GM19351 (cell line): Measurements from ENCODE around the gene ZBTB20.
A peak's percentile ranks its signal among the peaks of the same experiment; 100 is the strongest.

Source experiments
- ATAC-seq: cut with Tn5 transposase; IDR thresholded peaks from one replicate; pipeline ENCODE4 v1.9.1; 2021; ENCODE audit warnings: mild to moderate bottlenecking, moderate library complexity; ENCODE audit not compliant: unreplicated experiment

ZBTB20 gene

DNA sequence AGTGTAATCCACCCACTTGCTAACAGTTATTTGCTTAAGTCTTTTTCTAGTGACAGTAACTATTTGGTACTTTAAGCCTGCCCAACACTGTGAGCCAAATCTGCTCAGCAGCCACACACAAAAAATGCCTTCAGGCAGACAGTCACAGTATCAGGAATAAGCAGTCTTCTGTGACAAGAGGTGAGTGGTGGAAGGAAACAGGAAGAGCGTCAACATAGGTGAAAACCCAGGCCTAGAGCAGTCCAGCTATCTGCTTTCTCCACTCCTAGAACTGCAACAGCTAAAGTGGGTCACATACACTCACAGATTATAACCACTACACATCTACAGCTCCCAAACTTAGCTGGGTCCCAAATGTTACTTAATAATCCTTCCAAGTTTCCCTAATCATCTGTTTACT lies 213.7 kb downstream of the ZBTB20 start:
- no peak for ATAC-seq

DNA sequence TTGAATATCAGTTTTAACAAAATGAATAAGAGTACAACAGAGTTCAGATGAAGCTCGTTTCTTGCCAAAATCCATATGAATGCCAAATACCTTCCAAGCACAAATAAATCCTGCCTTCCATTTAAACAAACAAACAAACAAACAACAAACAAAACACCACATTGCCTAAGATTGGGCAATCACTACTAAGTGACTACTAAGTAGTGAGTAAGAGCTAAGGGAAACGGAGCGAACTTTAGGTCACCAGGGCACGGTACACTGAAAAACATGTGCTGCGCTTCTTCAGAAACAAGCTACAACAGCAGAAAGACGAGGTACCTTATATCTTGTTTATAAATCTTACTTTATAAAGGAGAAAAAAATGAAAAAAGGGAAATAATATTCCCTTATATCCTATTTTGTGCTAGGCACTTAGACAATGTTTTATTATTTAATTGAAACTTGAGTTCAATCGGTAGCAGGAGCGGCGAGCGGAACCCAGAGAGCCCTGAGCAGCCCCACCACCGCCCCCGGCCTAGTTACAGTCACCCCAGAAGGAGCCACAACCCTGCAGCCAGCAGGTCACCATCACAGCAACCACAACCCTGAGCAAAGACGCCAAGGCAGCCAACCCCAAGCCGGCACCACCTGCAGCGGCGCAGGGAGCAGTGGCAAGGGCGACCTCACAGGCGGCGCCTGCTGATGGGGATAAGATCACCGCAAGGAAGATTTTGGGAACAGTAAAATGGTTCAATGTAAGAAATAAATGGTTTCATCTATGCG lies 216.9 kb downstream of the ZBTB20 start:
- ATAC-seq: no peak

- no peak for ATAC-seq
These were observed 218.0 kb downstream of the ZBTB20 start for GRCh38 chr3:114928989-114929640.

DNA sequence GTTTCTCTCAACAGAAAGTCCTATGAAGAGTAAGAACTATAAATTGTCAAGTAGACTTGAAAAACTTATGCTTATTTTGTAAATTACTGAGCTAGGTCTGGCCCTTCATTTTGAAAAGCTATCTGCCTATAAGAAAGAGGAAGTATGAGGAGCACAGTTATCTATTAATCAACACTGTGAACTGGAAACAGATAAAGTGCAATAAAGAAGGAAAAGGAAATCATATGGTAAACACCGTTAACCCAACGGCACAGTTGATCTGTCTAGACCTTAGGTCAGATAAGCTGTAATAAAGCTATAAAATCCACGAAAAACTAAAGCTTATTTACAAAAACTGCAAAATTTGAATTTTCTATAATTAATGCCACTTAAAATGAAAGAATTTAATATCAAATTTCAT lies 242.5 kb downstream of the ZBTB20 start:
- no peak for ATAC-seq

DNA sequence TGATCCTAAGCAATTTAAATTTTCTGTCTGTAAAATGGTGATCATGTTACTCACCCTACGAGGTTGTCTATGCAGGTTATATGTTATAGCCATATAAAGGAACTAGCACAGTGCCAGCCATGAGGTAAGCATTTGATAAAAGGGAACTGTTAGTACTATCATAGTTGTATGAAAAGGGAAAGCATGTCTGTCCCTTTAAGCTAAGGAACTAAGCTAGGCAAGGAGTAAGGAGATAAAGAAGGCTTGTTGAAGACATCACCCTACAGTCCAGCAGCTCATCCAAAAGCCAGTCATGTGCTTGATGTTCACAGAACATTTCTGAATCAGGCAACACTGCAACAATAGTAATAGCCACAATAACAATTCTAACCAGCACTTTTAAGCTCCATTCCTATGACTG lies 243.9 kb downstream of the ZBTB20 start:
- ATAC-seq: no peak

- no peak for ATAC-seq
These were observed 244.4 kb downstream of the ZBTB20 start for GRCh38 chr3:114902691-114903101.

DNA sequence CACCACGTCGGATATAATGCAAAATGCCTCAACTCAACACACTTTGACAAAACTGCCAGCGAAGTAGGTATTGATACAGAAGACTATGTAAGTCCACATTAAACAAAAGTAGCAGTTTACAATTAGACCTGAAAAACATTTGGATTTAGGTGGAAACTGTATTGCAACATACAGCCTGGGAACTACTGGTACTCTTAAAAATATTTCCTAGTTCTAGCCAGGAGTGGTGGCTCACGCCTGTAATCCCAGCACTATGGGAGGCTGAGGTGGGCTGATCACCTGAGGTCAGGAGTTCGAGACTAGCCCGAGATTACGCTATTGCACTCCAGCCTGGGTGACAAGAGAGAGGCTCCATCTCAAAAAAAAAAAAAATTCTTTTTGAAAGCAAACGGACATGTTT lies 246.2 kb downstream of the ZBTB20 start:
- no peak for ATAC-seq

DNA sequence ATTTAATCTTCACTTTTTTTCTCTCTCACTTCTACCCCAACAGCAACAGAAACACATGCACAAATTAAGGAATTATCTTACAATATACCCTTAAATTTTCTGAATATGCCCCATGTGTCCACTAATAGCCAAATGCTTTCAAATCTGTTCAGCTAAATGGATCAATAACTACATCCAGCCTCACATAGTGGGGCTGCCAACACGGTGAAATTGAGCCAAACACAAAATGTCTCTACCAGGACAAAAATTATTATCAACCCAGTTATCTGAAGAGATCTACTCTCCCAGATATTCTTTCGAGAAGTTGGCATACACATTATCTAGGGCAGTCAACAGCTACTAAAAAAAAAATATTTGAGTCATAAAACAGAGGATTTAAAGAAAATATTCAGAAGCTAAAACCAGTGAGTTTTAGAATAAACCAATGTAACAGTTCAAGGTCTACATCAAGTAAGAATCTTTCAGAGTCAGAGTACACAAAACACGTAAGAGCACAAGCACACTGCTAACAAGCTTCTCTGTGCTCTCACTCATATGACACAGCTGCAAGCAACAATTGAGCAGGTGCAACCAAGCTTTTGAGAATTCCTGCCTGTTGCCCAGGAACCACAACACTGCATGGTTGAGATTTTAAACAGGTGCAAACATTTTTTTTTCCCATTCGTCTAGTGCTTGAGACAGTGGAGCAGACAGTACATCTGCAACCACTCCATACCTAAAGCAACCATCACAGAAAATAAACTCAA lies 247.7 kb downstream of the ZBTB20 start:
- no peak for ATAC-seq

DNA sequence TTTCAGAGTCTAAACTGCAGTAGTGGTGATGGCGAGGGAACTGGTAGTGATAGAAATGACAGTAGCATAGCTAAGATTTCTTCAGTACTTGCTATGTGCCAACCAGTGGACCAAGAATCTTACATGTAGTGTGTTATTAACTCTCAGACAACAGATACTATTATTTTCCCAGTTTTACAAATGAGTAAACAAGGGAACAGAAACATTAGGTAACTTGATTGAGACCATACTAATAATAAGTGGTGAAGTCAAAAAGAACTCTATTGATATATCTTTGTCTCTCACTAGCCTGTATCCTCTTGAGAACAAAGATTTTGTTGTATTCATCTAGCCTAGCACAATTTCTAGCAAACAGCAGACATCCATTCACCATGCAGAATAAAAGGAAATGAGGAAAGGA lies 250.1 kb downstream of the ZBTB20 start:
- no peak for ATAC-seq

DNA sequence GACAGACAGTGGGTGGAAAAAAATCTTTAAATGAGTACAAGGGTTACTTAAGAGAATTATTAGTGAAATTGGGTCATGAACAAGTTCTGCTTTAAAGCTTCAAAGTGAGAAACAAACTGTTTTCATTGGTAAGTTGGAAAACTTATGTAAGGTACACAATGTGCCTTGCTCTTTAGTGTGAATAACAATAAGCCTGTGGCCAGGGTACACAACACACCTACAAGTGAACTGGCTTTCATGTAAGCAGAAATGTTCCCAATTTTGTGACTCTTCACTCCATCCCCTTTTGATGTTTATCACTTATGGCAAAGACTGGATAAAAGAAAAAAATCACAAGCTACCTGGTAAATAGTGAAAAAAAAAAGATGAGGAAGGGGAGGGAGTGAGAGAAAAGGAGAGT lies 253.7 kb downstream of the ZBTB20 start:
- no peak for ATAC-seq

- ATAC-seq: no peak
These were observed 254.2 kb downstream of the ZBTB20 start for GRCh38 chr3:114892880-114893279.

- no peak for ATAC-seq
These were observed 254.8 kb downstream of the ZBTB20 start for GRCh38 chr3:114892131-114892879.

DNA sequence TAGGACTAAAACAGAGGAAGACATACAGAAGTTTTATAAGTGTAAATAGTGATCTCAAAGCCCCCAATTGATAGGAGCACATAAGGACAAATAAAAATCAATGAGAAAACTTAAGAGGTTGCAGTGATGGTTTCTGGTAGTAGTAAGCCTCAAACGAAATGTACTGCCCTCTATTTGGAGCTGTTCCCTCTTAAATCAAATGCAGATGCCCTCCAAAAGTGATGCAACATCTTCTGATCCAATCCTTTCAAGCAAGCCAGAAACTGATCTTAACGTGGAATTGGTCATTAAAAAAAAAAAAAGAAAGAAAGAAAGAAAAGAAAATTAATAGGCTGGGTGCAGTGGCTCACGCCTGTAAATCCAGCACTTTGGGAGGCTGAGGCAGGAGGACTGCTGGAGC lies 259.3 kb downstream of the ZBTB20 start:
- ATAC-seq: no peak

DNA sequence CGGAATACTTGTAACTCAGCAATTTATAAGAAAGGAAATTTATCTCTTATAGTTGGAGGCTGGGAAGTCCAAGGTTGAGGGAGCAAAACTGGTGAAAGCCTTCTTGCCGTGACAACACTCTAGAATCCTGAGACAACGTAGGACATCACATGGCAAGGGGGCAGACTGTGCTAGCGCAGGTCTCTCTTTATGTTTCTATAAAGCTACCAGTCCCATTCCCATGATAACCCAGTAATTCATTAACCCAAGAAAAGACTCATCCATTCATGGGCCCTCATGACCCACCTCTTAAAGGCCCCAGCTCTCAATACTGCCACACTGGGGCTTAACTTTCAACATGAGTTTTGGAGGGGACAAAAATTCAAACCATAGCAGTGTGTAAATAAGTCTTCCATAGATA lies 260.2 kb downstream of the ZBTB20 start:
- no peak for ATAC-seq

DNA sequence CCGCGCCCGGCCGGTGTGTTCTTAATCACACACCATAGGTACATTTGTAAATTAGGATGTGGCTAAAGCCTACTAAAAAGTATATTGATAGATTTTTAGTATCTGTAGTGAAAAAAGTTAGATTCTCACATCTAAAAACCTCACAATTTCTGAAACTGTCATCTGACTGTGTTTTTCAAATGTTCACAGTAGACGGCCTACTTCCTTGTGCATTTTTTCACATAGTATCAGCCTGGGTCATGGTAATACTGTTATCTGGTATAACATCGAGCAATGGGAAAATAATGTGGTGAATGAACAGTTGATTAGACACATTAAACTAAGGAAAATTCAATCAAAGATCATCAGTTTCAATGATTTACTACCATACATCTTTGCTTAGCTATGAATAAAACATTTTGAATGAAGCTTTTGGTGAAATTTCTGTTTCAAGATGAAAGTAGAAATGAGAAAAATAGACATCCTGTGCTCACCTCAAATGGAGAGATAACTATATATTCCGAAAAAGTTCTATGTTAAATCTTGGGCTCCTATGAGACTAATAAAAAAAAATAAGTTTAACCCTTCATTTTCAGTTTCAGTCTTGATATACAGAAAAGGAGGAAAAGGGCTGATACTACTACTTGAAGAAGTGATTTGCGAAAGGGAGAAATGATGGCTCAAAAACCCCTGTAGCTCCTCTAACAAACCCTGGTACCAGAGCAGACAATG lies 262.7 kb downstream of the ZBTB20 start:
- ATAC-seq: no peak

DNA sequence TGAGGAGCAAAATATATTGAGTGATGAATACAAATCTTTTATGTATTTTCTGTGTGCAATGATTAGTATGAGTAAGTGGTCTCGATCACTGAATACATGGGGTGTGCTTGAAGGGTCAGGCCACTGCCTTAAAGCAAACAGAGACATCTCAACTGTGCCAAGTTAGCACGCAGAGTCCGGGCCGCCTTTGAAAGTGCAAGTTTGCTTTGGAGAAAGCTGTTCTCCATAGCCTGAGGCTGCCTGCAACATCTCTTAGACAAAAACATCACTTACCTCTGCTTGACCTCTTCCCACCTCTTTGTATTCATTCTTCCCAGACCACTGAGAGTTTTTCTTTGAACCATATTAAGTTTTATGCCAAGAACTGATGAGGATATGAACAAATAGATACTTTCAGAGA lies 267.0 kb downstream of the ZBTB20 start:
- ATAC-seq: no peak

DNA sequence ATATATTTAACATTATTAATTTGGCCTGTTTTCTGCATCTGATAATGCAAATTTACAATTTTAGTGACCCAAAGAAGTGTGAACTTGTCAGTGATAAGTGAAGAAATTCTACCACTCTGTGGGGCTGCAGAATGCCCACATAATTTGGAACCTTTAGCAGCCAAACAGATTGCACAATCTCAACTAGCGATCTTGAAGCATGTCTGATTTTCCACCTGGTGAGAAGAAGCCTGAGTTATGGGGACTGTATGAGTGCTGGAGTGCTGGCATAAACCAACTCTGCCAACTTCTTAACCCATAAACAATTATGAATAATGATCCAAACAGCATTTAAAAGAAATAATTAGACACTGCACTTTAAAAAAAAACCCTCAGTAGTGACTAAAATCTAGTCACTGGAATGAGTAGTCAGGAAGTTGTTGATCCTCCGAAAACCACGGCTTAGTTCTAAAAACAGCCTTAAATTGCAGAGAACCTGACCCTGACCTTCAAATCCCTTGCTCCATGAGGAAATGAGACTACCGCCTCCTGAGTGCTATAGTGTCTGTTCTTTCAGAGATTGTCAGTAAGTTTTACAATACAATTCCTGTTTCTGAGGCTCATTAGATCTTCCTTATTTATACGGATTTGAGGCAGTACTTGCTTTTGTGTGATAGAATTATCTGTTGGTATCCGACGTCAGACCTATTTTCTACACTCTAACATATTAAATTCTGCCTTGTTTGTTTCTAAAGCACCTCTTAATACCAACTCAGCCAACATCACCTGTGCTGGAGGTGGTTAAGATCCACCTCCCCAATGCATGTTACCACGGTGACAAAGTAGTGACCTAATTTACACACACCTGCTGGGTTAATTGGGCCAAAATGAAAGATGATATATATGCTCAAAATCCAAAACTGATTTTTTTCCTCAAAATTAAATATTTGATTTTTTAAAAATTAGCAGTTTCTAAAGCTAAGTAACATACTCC lies 267.7 kb downstream of the ZBTB20 start:
- peak; percentile 68 for ATAC-seq

GRCh38 chr3:114878114-114878839 lies 268.8 kb downstream of the ZBTB20 start:
- no peak for ATAC-seq
